Measurements from ENCODE around the gene MTG2.
"Not testable (repeated sequence)": the region's sequence is repeated elsewhere in the genome, so short reads cannot be mapped to it uniquely, and the experiment has no call there.

MTG2 gene

GRCh38 chr20:62146019-62146755, 36.6 kb upstream of the MTG2 start:
- no peak for DNase-seq

- DNase-seq = no peak
Observed at GRCh38 chr20:62147125-62147524, 35.7 kb upstream of the MTG2 start.

DNA sequence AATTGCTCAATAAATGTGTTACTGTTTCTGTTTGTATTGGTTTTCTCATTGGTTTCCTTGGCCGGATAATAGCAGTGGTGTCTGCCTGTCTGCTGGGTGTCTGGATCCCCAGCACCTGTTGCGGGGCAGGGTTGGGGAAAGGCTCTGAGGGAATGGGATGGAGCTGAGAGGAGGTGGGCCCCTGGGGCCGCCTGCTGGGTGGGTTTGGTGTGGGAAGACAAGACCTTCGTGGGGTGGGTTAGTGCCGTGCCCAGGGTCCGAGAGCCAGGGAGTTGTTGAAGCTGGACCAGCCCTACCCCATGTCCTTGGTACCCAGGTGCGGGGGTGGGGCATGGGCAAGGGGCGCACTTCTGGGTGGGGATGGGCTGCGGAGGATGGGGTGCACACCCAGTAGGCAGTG, 35.3 kb upstream of the MTG2 start:
- no peak for DNase-seq

DNA sequence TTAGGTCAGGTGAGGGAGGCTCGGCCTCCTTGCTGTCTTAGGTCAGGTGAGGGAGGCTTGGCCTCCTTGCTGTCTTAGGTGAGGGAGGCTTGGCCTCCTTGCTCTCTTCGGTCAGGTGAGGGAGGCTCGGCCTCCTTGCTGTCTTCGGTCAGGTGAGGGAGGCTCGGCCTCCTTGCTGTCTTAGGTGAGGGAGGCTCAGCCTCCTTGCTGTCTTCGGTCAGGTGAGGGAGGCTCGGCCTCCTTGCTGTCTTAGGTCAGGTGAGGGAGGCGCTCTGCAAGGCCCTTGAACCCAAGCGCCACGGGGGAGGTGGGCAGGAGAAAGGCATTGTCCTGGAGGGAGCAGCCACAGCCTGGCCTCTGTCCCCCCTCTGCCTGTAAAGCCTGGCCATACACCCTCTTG, 34.4 kb upstream of the MTG2 start:
- not testable (repeated sequence) for DNase-seq

GRCh38 chr20:62148908-62149314, 33.9 kb upstream of the MTG2 start:
- no peak for DNase-seq

- DNase-seq = no peak
Observed at GRCh38 chr20:62149532-62150309, 33.1 kb upstream of the MTG2 start.

GRCh38 chr20:62150310-62150575, 32.6 kb upstream of the MTG2 start:
- DNase-seq = no peak

DNA sequence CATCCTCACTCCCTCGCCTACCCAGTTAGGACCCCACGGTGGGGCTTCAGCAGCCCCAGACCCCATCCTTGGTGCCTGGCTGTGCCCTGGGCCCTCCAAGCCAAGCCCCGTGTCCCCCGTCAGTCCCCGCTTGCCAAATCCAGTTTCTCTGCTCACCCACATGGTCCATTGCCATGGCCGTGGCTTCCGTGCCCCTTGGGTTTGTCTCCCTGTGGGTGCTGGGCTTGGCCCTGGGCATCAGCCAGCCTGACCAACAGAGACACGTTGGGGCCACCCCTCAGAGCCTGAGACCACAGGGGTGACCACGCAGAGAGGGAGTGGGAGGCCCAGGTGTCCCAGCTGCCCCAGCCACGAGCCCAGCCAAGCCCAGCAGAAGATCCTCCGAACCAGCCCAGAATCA, 31.6 kb upstream of the MTG2 start:
- DNase-seq = no peak

- no peak for DNase-seq
Observed at GRCh38 chr20:62151835-62152364, 30.9 kb upstream of the MTG2 start.

DNA sequence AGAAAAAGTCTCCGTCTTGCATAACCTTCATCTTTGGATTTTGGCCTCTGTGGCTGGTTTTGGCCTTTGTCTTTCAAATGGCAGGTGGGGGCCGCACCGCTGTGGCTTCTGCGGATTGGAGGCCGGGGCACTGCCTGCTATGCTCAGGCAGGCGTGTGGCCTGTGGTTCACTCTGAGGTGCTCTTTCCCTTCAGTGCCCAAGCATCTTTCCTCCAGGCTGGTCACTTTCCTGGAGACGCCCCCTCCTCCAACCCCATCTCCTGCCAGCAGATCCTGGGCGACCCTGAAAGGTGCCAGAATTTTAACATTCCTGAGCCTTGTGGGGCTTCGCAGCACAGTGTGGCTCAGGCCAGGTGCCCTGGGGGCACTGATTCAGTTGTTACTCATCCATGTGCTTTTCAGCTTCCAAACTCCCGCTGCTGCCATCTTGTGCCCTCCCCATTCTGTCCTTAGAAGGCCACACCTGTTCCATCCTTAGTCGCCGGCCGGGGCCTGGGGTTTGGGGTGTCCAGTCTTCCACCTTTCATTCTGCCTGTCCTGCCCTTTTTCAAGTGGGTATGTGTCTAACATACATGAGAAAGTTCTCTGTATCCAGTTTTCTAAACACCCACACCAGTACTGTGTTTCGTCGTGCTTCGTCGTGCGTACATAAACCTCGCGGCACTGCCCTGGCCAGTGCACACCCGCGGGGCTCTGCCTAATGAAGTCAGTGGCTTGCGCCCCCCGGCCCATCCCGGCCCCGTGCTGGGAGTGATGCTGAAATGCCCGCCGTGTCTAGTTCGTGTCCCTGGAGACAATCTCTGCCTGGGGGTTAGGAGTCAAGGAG, 27.2 kb upstream of the MTG2 start:
- DNase-seq = no peak

- no peak for DNase-seq
Observed at GRCh38 chr20:62156254-62156556, 26.6 kb upstream of the MTG2 start.

- DNase-seq = peak; percentile 19
Observed at GRCh38 chr20:62156592-62157386, 26.0 kb upstream of the MTG2 start.

DNA sequence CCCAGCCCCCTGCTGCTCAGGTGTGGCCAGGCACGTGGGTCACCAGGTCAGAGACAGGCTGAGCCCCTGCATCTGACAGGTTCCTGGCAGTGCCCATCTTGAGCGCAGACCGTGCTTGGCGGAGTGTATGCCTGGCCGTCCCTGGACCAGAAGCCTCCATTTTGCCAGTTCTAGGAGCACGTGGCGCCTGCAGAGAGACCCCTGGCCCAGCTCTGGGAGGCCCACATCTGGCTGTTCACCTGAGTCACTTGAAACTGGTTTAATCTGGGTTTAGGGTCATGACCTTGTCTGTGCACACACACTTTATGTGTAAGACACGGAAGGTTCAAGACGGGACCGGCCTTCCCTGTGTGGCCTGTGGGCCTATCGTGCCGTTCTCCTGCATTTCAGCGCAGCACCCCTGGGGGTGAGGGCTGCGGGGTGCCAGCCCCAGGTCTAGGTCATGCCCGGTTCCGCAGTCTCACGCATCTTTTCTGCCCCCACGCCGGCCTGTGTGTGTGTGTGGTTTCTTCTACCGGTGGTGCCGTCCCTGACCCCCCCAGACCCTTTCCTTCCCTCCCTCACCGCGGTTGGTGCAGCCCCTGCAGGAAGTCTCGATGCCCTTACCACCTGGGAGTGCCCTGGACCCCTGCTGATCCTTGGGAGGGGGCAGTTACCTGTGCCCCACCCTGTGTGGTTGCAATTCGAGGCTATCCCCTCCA, 25.3 kb upstream of the MTG2 start:
- DNase-seq = no peak

DNA sequence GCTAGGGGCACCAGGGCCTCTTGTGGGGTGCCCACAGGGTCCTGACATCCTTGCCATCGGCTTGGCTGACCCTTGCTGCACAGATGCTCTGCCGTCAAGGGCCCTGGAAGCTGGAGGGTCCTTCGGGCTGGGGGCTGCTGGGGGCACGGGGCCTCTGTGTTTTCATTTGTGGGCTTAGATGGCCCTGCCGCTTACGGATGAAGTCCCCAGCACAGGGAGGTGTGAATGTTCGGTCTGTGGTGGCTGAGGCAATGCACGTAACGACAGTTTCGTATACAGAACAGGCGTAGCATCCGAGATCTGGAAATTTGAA, 24.8 kb upstream of the MTG2 start:
- DNase-seq = no peak

DNA sequence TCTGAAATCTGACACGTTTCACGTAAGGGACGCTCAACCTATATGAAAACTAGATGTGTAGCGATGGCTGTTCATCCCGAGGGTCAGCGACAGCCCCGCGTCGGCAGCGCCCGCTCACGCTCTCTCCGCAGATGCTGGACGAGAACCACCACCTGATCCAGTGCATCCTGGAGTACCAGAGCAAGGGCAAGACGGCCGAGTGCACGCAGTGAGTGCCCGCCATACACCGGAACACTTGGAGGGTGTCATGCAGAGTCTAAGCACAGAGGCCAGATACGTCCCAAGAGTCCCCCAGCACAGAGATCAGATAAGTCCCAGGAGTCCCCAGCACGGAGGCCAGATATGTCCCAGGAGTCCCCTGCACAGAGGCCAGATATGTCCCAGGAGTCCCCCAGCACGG, 24.3 kb upstream of the MTG2 start:
- DNase-seq = no peak

DNA sequence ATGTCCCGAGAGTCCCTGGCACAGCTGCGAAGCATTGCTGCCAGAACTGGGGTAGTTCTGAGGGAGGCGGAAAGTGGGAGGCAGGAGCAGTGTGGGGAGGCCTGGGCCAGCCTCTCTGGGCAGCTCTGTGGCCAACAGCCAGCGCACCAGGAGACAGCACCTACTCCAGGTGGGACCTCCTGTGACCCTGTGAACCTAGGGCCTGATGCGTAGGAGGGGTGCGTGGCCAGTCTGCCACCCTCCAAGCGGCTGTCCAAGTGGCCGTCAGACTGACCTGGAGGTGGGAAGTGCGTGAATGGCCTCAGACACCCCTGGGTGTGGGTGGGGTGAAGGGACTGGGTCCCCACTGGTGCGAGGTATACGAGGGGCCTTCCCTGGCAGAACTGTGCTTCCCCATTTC, 23.8 kb upstream of the MTG2 start:
- DNase-seq = no peak

GRCh38 chr20:62159839-62160238, 23.0 kb upstream of the MTG2 start:
- no peak for DNase-seq

DNA sequence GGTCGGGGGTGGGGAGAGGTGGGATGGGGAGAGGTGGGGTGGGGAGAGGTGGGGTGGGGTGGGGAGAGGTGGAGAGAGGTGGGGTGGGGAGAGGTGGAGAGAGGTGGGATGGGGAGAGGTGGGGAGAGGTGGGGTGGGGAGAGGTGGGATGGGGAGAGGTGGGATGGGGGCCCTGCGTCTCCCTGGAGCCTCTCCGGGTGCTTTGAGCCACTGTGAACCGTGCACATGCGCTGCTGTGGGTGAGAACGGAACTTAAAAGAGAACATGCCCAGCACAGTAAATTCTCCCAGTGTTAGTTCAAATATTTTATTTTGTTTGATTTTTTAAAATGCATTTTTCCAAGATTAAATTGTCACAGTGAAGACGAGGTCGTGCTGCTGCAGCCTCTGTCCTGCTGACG, 22.6 kb upstream of the MTG2 start:
- no peak for DNase-seq

DNA sequence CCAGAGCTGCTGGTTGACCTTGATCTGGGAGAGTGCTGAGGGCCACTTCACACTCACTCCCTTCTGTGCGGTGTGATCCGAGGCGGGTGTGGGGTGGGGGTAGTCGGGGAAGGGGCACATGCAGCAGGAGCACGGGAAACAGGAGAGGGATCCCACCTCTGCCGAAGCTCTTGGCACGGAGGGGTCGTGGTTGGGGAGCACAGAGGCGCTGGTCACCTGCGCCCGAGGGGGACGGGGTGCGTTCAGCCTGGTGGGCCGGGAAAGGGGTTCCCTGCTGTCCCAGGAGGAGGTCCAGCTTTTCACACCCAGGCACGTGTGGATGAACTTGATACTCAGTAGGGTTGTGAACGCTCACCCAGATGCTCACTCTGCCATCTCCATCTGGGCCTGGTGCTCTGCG, 22.0 kb upstream of the MTG2 start:
- no peak for DNase-seq

DNA sequence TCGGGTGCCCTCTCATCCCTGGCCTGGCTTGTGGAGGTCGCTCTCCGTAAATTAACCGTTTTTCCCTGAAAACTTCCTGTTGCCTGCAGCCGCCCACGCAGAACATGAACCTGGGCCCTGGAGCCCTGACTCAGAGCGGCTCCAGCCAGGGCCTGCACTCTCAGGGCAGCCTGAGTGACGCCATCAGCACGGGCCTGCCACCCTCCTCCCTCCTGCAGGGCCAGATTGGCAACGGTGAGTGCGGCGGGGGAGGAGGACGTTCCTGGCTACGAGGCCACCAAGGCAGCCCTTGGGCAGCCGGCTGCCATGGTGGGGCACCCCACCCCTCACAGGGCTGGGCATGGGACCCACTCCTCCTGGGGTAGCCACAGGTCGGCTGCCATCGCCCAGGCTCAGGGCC, 21.5 kb upstream of the MTG2 start:
- DNase-seq = no peak

- no peak for DNase-seq
Observed at GRCh38 chr20:62162765-62163484, 19.9 kb upstream of the MTG2 start.

GRCh38 chr20:62163485-62163865, 19.4 kb upstream of the MTG2 start:
- DNase-seq = no peak
